ENCODE results near the gene BMI1. TPM values are rescaled to one million over a fixed set of nuclear protein-coding genes. Genes with fewer than 3 reads are reported as not detected.

The BMI1 gene
- total RNA-seq, 4 donors from 2014 or later = 16.7 to 37.6 (median 28.3) TPM

DNA sequence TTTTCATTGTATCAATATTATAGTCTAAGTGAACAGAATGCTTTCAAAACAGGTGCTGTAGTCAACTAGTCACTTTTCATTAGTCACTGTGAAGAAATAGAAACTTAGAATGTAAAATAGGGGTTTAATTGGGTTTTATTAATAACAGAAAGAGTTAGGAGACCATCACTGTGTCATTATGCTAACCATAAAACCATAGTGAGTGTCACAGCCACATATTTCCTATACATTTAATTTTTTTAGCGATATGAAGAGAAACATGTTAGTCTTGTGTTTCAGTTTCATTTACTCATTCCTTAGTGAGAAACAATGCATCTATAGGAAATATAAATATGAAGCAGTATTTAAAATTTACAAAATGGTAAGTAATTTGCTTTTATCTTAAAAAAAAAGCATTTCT is 46.6 kb downstream of the BMI1 start:
- TF ChIP-seq POLR2A (IDR thresholded peaks at IDR 0.05) = no peak
- TF ChIP-seq, protein P1, sequence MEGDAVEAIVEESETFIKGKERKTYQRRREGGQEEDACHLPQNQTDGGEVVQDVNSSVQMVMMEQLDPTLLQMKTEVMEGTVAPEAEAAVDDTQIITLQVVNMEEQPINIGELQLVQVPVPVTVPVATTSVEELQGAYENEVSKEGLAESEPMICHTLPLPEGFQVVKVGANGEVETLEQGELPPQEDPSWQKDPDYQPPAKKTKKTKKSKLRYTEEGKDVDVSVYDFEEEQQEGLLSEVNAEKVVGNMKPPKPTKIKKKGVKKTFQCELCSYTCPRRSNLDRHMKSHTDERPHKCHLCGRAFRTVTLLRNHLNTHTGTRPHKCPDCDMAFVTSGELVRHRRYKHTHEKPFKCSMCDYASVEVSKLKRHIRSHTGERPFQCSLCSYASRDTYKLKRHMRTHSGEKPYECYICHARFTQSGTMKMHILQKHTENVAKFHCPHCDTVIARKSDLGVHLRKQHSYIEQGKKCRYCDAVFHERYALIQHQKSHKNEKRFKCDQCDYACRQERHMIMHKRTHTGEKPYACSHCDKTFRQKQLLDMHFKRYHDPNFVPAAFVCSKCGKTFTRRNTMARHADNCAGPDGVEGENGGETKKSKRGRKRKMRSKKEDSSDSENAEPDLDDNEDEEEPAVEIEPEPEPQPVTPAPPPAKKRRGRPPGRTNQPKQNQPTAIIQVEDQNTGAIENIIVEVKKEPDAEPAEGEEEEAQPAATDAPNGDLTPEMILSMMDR (IDR thresholded peaks at IDR 0.05) = no peak

DNA sequence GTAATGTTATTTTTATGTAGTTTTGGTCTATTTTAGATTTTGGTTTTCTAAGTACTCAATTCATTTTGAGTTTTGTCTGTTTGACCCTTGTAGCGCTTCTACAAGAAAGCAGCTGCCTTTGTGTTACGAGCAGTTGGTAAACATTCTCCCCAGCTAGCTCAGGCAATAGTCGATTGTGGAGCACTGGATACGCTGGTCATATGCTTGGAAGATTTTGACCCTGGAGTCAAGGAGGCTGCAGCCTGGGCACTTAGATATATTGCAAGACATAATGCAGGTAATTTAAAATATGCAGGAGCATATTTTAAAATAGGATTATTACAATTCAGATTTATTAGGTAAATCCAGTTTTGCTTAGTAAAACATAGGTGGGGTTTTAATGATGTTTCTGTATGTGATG is 47.5 kb downstream of the BMI1 start:
- TF ChIP-seq, protein P1 (IDR thresholded peaks at IDR 0.05) = no peak
- no peak for TF ChIP-seq POLR2A (IDR thresholded peaks at IDR 0.05)
- 89 to 91% methylated on average over 4 of the region's 4 CpGs for WGBS, 2 donors
- intact Hi-C loops (cut with DNase I; ENCODE audit: low total_unique reads) = no loop called here

More for the DNA sequence above, 46.6 kb downstream of the BMI1 start:
- no peak overlapping the region for H3K4me3 ChIP-seq (ENCODE audit: low read depth, poor library complexity, severe bottlenecking)
- WGBS, 2 donors = 90 to 96% methylated on average over 1 of the region's 1 CpG
- no peak for DNase-seq (ENCODE audit: low spot score in 2 of 2)
- intact Hi-C loops (cut with DNase I; ENCODE audit: low total_unique reads) = no loop called here

DNA sequence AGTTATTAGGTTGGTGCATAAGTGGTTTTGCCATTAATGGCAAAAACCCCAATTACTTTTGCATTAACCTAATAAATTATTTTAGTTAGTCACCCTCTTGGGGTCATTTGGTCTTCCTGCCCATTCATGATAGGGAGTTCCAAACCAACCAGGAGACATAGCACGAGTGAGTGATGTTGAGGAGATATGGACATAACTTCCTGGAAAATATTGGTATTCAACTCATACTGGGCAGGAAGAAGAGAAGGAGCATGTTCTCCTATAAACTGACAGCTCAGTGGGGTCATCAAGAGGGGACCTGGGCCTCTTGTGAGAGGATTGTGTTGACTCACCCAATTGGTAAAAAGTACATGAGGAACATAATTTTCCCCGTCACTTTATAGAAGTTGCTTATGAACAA is 48.1 kb downstream of the BMI1 start:
- 46 to 71% methylated on average over 2 of the region's 2 CpGs for WGBS, 2 donors

More for the DNA sequence above, 47.5 kb downstream of the BMI1 start:
- H3K4me3 ChIP-seq (ENCODE audit: low read depth, poor library complexity, severe bottlenecking) = no peak overlapping the region
- no peak for DNase-seq (ENCODE audit: low spot score in 2 of 2)

DNA sequence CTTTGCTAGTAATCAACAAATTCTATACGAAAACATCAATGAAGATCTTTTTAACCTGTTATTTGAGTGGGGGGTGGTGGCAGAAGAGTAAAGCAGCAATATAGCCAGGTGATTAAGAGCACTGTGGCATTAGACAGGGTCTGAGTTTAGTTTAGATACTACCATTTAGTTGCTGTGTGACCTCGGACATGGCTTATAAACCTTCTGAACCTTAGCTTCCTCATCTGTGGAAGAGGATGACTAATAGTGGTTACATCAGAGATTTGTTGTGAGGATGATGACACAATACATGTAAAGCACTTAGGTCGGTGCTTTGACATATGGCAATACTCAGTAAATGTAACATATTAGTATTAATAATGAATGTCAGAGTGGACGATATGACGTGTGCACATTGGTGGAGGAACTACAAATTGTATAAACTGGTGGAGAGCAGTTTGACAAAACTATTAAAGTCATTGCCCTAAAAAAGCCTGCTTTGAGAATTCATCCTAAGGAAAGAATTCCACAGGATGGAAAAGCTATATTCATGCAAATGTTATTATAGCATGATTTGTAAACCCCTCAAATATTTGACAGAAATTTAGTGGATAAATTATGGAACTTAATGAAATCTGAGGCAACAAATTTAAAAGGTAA is 48.7 kb downstream of the BMI1 start:
- no peak for DNase-seq (ENCODE audit: low spot score in 2 of 2)
- intact Hi-C loops (cut with DNase I; ENCODE audit: low total_unique reads) = no loop called here
- WGBS, 2 donors = 82 to 83% methylated on average over 5 of the region's 5 CpGs
- H3K4me3 ChIP-seq (ENCODE audit: low read depth, poor library complexity, severe bottlenecking) = no peak overlapping the region
- TF ChIP-seq, protein P1 (IDR thresholded peaks at IDR 0.05) = no peak
- TF ChIP-seq POLR2A (IDR thresholded peaks at IDR 0.05) = no peak

More for the DNA sequence above, 48.1 kb downstream of the BMI1 start:
- no peak for DNase-seq (ENCODE audit: low spot score in 2 of 2)
- no peak for TF ChIP-seq POLR2A (IDR thresholded peaks at IDR 0.05)
- TF ChIP-seq, protein P1 (IDR thresholded peaks at IDR 0.05) = no peak
- H3K4me3 ChIP-seq (ENCODE audit: low read depth, poor library complexity, severe bottlenecking) = no peak overlapping the region
- intact Hi-C loops (cut with DNase I; ENCODE audit: low total_unique reads) = no loop called here

DNA sequence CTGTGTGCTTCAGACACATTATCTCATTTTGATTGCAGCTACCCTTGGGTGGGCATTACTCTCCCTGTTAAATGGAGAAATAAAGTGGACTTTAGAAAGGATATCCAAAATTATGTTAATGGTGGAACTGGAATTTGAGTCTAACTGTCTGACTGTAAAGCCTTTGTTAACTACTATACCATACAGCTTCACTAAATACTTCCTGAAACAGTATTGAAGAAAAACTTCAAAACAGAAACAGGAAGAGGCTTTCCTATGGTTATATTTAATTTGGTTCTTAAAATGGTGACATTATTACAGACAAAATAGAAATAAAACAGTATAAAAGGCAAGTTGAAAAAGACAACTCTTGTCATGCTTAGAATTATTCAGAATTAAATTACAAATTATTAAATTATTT is 49.4 kb downstream of the BMI1 start:
- TF ChIP-seq, protein P1 (IDR thresholded peaks at IDR 0.05) = no peak
- intact Hi-C loops (cut with DNase I; ENCODE audit: low total_unique reads) = no loop called here
- H3K4me3 ChIP-seq (ENCODE audit: low read depth, poor library complexity, severe bottlenecking) = no peak overlapping the region
- DNase-seq (ENCODE audit: low spot score in 2 of 2) = no peak

DNA sequence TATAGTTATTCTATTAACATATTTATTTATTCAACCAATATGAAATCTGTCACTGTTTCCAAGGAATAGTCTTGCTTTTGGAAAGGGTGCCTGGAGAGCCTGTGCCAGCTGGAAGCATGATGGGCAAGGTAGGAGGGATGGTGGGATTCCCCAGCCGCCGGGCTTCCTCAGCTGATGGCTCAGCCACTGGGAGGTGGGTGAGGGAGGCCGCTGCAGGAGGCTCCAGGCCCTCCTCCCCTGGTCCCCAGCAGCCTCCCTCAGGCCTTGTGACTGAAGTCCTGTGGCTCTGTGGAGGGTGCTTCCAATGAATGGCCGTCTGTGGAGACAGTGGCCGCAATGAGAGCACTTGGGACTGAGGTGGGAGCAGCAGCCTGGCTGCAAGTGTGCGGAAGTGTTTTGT is 51.4 kb downstream of the BMI1 start:
- 86 to 95% methylated on average over 6 of the region's 6 CpGs for WGBS, 2 donors
- H3K4me3 ChIP-seq (ENCODE audit: low read depth, poor library complexity, severe bottlenecking) = no peak overlapping the region
- no peak for DNase-seq (ENCODE audit: low spot score in 2 of 2)
- intact Hi-C loops (cut with DNase I; ENCODE audit: low total_unique reads) = no loop called here
- TF ChIP-seq, protein P1 (IDR thresholded peaks at IDR 0.05) = no peak
